ENCODE measurements around the gene LHX2. TPM values are rescaled to one million over a fixed set of nuclear protein-coding genes. Genes with fewer than 3 reads are reported as not detected.
A peak's percentile ranks its signal among the peaks of the same experiment; 100 is the strongest.

Gene LHX2
- total RNA-seq, 1 experiment from 2014 or later = 0.26 TPM

DNA sequence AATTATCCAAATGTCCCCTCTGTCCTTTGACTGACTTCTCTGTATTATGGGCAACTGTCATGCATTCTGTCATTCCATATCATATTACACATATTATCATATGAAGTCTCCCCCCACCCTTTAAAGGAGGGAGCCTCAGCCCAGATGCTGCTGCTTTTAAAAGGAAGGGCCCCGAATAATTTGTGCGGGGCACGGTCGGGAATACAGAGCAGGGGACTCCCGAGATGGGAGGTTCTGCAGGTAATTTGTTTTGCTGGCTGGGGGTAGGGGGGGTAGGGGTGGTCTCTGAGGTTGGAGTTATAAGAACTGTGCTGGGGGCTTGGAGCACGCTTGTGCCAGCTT lies 10.1 kb upstream of the LHX2 start:
- H3K27me3 ChIP-seq (replicated peaks; ENCODE audit: insufficient read depth, low read depth, low read length, poor library complexity) = peaks cover 94% of the 10 kb centered on the region
- no TSS peak for BruUV-seq (replicated peaks)
- CTCF ChIA-PET = no interaction called here
- TF ChIP-seq, protein P1, sequence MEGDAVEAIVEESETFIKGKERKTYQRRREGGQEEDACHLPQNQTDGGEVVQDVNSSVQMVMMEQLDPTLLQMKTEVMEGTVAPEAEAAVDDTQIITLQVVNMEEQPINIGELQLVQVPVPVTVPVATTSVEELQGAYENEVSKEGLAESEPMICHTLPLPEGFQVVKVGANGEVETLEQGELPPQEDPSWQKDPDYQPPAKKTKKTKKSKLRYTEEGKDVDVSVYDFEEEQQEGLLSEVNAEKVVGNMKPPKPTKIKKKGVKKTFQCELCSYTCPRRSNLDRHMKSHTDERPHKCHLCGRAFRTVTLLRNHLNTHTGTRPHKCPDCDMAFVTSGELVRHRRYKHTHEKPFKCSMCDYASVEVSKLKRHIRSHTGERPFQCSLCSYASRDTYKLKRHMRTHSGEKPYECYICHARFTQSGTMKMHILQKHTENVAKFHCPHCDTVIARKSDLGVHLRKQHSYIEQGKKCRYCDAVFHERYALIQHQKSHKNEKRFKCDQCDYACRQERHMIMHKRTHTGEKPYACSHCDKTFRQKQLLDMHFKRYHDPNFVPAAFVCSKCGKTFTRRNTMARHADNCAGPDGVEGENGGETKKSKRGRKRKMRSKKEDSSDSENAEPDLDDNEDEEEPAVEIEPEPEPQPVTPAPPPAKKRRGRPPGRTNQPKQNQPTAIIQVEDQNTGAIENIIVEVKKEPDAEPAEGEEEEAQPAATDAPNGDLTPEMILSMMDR (conservative IDR thresholded peaks at IDR 0.05; ENCODE audit: low read depth, low read length) = no peak
- TF ChIP-seq EZH2 (IDR thresholded peaks at IDR 0.05; ENCODE audit: borderline replicate concordance, low read depth, low read length, poor library complexity, severe bottlenecking) = no peak
- H3K36me3 ChIP-seq (ENCODE audit: insufficient read depth, low read length, poor library complexity, severe bottlenecking) = no peaks in the 10 kb centered on the region
- POLR2A ChIA-PET (ENCODE audit: low non-redundant PET) = no interaction called here
- no peak for DNase-seq (ENCODE audit: low spot score)
- no peak overlapping the region for H3K27ac ChIP-seq (ENCODE audit: low read depth, low read length, poor library complexity, severe bottlenecking)
- no peaks in the 10 kb centered on the region for H3K9me3 ChIP-seq (ENCODE audit: low read depth, low read length, poor library complexity, severe bottlenecking)
- no peak overlapping the region for H3K4me3 ChIP-seq (ENCODE audit: low read depth, low read length, poor library complexity, severe bottlenecking)
- intact Hi-C loops (cut with micrococcal nuclease; ENCODE audit: unreplicated experiment) = loop anchor here (10.0 kb wide), 1 partner anchor 137 kb away; no protein-coding TSS in a partner anchor
- no peaks in the 10 kb centered on the region for H3K4me1 ChIP-seq (ENCODE audit: insufficient read depth, low read length, poor library complexity, severe bottlenecking)

DNA sequence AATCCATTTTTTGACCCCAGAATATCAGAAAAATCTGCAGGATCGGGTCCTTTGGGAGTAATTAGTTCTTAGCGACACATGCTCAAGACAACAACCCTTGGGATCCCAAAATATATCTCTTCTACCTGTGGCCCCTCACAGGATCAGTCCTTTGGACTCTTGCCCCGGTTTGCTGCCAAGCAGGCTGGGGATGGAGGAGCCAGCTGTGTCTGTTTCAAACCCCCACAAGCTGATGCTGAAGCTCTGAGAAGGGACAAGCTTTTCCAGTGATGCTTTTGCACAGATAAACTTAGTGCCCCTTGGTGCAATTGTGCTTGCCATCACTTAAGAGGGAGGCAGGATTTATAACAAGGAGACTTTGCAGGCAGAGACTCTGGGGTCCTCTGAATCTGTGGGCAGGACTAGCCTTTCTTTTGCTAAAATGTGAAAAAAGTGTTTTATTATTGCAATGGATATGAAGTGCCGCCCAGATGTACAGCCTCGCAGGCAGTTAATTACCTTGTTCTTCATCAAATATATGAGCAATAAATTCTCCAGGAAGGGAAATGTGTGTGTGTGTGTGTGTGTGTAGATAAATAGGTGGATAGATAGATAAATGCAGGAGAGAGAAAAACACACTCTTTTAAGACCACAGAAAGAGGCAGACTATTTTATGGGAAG lies 9.6 kb upstream of the LHX2 start:
- POLR2A ChIA-PET (ENCODE audit: low non-redundant PET) = no interaction called here
- Histone ChIP-seq H3K36me3 (ENCODE audit: insufficient read depth, low read length, poor library complexity, severe bottlenecking) (no peaks in the 10 kb centered on the region), H3K4me3 (ENCODE audit: low read depth, low read length, poor library complexity, severe bottlenecking) (no peak overlapping the region), H3K4me1 (ENCODE audit: insufficient read depth, low read length, poor library complexity, severe bottlenecking) (no peaks in the 10 kb centered on the region), H3K27me3 (replicated peaks; ENCODE audit: insufficient read depth, low read depth, low read length, poor library complexity) (peaks cover 94% of the 10 kb centered on the region), H3K27ac (ENCODE audit: low read depth, low read length, poor library complexity, severe bottlenecking) (no peak overlapping the region), H3K9me3 (ENCODE audit: low read depth, low read length, poor library complexity, severe bottlenecking) (no peaks in the 10 kb centered on the region)
- TF ChIP-seq, protein P1 (conservative IDR thresholded peaks at IDR 0.05; ENCODE audit: low read depth, low read length) = no peak
- peak; percentile 21 for TF ChIP-seq EZH2 (IDR thresholded peaks at IDR 0.05; ENCODE audit: borderline replicate concordance, low read depth, low read length, poor library complexity, severe bottlenecking)
- intact Hi-C loops (cut with micrococcal nuclease; ENCODE audit: unreplicated experiment) = loop anchor here (10.0 kb wide), 1 partner anchor 137 kb away; no protein-coding TSS in a partner anchor
- no TSS peak for BruUV-seq (replicated peaks)
- CTCF ChIA-PET = interaction anchor here (0.6 kb wide), 1 partner anchor 37 kb away, joined by 4 read pairs; no protein-coding TSS in a partner anchor
- no peak for DNase-seq (ENCODE audit: low spot score)

DNA sequence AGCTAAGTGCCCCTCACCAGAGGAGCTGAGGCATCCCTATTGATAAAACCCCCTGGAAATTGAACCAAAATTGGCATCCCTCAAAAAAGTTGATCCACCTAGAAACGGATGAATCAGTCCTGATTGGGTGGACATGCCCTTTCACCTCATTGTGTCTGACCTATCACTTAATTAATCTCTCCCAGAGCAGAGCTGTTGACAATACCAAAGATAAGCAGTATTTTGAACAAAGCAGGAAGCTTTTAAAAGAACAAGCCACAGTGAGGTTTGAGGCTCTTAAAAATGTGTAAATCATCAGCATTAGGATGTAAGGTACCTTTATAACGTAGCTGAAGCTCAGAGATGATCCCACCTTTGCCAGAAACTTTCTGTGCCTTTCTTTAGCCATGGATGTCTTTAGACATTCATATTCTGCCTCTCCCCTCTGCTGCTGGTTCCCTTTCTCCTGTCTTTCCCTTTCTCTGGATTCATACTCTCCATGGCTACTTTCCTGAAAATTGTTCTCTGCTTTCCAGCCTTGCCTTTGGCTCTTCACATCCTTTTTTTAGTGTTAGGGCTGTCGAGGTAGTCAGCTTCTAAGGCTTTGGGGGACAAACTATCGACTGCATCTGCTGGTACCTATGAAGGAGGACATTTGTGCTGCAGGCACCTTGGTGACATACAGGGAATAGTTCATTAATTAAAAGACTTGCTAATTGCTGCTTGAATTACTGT lies 7.8 kb upstream of the LHX2 start:
- ChIA-PET POLR2A (ENCODE audit: low non-redundant PET) (no interaction called here), CTCF (no interaction called here)
- intact Hi-C loops (cut with micrococcal nuclease; ENCODE audit: unreplicated experiment) = loop anchor here (10.0 kb wide), 1 partner anchor 139 kb away; no protein-coding TSS in a partner anchor
- H3K9me3 ChIP-seq (ENCODE audit: low read depth, low read length, poor library complexity, severe bottlenecking) = no peaks in the 10 kb centered on the region
- no peaks in the 10 kb centered on the region for H3K4me1 ChIP-seq (ENCODE audit: insufficient read depth, low read length, poor library complexity, severe bottlenecking)
- peak; percentile 76 for TF ChIP-seq EZH2 (IDR thresholded peaks at IDR 0.05; ENCODE audit: borderline replicate concordance, low read depth, low read length, poor library complexity, severe bottlenecking)
- TF ChIP-seq, protein P1 (conservative IDR thresholded peaks at IDR 0.05; ENCODE audit: low read depth, low read length) = no peak
- no peak for DNase-seq (ENCODE audit: low spot score)
- BruUV-seq (replicated peaks) = no TSS peak
- no peaks in the 10 kb centered on the region for H3K36me3 ChIP-seq (ENCODE audit: insufficient read depth, low read length, poor library complexity, severe bottlenecking)
- peaks cover 94% of the 10 kb centered on the region for H3K27me3 ChIP-seq (replicated peaks; ENCODE audit: insufficient read depth, low read depth, low read length, poor library complexity)
- H3K27ac ChIP-seq (ENCODE audit: low read depth, low read length, poor library complexity, severe bottlenecking) = no peak overlapping the region
- H3K4me3 ChIP-seq (ENCODE audit: low read depth, low read length, poor library complexity, severe bottlenecking) = no peak overlapping the region
